Common myeloid progenitor, CD34-positive (primary cell): Measurements from ENCODE around the gene SCTR.
"Not testable (repeated sequence)": the region's sequence is repeated elsewhere in the genome, so short reads cannot be mapped to it uniquely, and the experiment has no call there.

Experiments
- CTCF ChIA-PET: fragments of 350-600 bp; sonication (Branson Sonifier 250); formaldehyde crosslinking; loops from one replicate; lab custom pipeline; 2021; ENCODE audit warnings: antibody characterized with exemption; lab: Charles Lee
- POLR2A ChIA-PET: fragments of 350-600 bp; sonication (Branson Sonifier 250); formaldehyde crosslinking; loops from one replicate; lab custom pipeline; 2021; ENCODE audit warnings: antibody characterized with exemption; lab: Charles Lee
- DNase-seq, 3 donors: peaks; one replicate each; pipeline versions ENCODE4 v3.0.0 to v3.0.0-alpha.2; 2013
- H3K27ac ChIP-seq, 2 experiments: 1 replicate in 1 of 2; 2 replicates in 1 of 2; pipeline ENCODE4 v1.7.0; 2013; ENCODE audit warnings: inconsistent platforms in 2 of 2, low read length in 2 of 2, mild to moderate bottlenecking in 2 of 2, low read depth in 1 of 2, moderate library complexity in 1 of 2; ENCODE audit not compliant: severe bottlenecking in 2 of 2, insufficient read depth in 1 of 2, poor library complexity in 1 of 2
- H3K27me3 ChIP-seq, 5 experiments: replicated peaks in 2 of 5; 1 replicate in 3 of 5; 2 replicates in 2 of 5; pipeline versions ENCODE4 v1.6.1 to v1.7.0; 2013; ENCODE audit warnings: low read length in 4 of 5, mild to moderate bottlenecking in 2 of 5, moderate library complexity in 2 of 5, inconsistent platforms in 1 of 5; ENCODE audit not compliant: insufficient read depth in 5 of 5, control insufficient read depth in 4 of 5
- H3K36me3 ChIP-seq, 4 experiments: 1 replicate in 2 of 4; 2 replicates in 2 of 4; pipeline versions ENCODE4 v1.6.1 to v1.7.0; 2013; ENCODE audit warnings: low read length in 3 of 4, control low read depth in 1 of 4, mild to moderate bottlenecking in 1 of 4; ENCODE audit not compliant: control insufficient read depth in 4 of 4, insufficient read depth in 4 of 4
- H3K4me1 ChIP-seq, 4 experiments: 1 replicate in 3 of 4; 2 replicates in 1 of 4; pipeline versions ENCODE4 v1.6.1 to v1.7.1; 2013; ENCODE audit warnings: low read length in 3 of 4, mild to moderate bottlenecking in 3 of 4, control low read depth in 1 of 4, inconsistent platforms in 1 of 4, moderate library complexity in 1 of 4; ENCODE audit not compliant: control insufficient read depth in 4 of 4, insufficient read depth in 4 of 4; ENCODE audit errors: control extremely low read depth in 1 of 4
- H3K4me3 ChIP-seq, 7 experiments: 1 replicate in 4 of 7; 2 replicates in 3 of 7; pipeline versions ENCODE4 v1.5.1 to v1.7.0; 2013; ENCODE audit warnings: mild to moderate bottlenecking in 7 of 7, low read length in 6 of 7, moderate library complexity in 6 of 7, inconsistent platforms in 2 of 7, low read depth in 2 of 7, control low read depth in 1 of 7; ENCODE audit not compliant: insufficient read depth in 4 of 7, control insufficient read depth in 1 of 7; ENCODE audit errors: extremely low read depth in 1 of 7
- H3K9me3 ChIP-seq, 5 experiments: 1 replicate in 4 of 5; 2 replicates in 1 of 5; pipeline versions ENCODE4 v1.6.1 to v1.7.1; 2013; ENCODE audit warnings: low read length in 4 of 5, mild to moderate bottlenecking in 2 of 5, inconsistent platforms in 1 of 5, low read depth in 1 of 5, moderate library complexity in 1 of 5; ENCODE audit not compliant: control insufficient read depth in 4 of 5, insufficient read depth in 2 of 5; ENCODE audit errors: control extremely low read depth in 1 of 5
- WGBS: methylation state at CpG from one replicate; pipeline ENCODE4 v1.1.5; 2013; ENCODE audit not compliant: insufficient coverage; 5-methylcytosine and 5-hydroxymethylcytosine counted together

The SCTR gene

GRCh38 chr2:119414894-119415293 is 109.4 kb downstream of the SCTR start:
- DNase-seq: peak in 1 of 3 donors; percentile 8
- Histone ChIP-seq H3K4me3 (no peak overlapping the region), H3K27me3 (no peaks in the 10 kb centered on the region), H3K9me3 (peaks cover 0 to 3% (median 0%) of the 10 kb centered on the region in 5 experiments), H3K36me3 (no peaks in the 10 kb centered on the region), H3K27ac (no peak overlapping the region), H3K4me1 (peaks cover 0 to 14% (median 0%) of the 10 kb centered on the region in 4 experiments)
- CTCF ChIA-PET: interaction anchor here (0.8 kb wide), 1 partner anchor 24 kb away, joined by 3 read pairs; no protein-coding TSS in a partner anchor
- POLR2A ChIA-PET: no interaction called here
- no CpG with 5 or more reads among the region's 3 CpGs for WGBS

GRCh38 chr2:119409506-119409905 is 114.8 kb downstream of the SCTR start:
- Histone ChIP-seq H3K27ac (no peak overlapping the region), H3K27me3 (no peaks in the 10 kb centered on the region), H3K9me3 (peaks cover 0 to 3% (median 0%) of the 10 kb centered on the region in 5 experiments), H3K36me3 (no peaks in the 10 kb centered on the region), H3K4me3 (no peak overlapping the region), H3K4me1 (peaks cover 0 to 4% (median 0%) of the 10 kb centered on the region in 4 experiments)
- WGBS: 96% methylated on average over 4 of the region's 4 CpGs
- POLR2A ChIA-PET: no interaction called here
- no peak for DNase-seq
- CTCF ChIA-PET: interaction anchor here (1.0 to 2.5 kb wide), 3 partner anchors 32 to 67 kb away, joined by 3 to 18 read pairs (median 5); no protein-coding TSS in a partner anchor

- H3K4me1 ChIP-seq: no peaks in the 10 kb centered on the region
- 88% methylated on average over 4 of the region's 5 CpGs for WGBS
- no peaks in the 10 kb centered on the region for H3K36me3 ChIP-seq
- H3K4me3 ChIP-seq: no peak overlapping the region
- H3K9me3 ChIP-seq: no peaks in the 10 kb centered on the region
- no peaks in the 10 kb centered on the region for H3K27me3 ChIP-seq
- DNase-seq: no peak
- H3K27ac ChIP-seq: no peak overlapping the region
- POLR2A ChIA-PET: no interaction called here
- CTCF ChIA-PET: interaction anchor here (0.7 to 2.5 kb wide), 7 partner anchors 54 to 1341 kb away, joined by 3 to 18 read pairs (median 4); no protein-coding TSS in a partner anchor
Measured at GRCh38 chr2:119408221-119408619, 116.1 kb downstream of the SCTR start.

- ChIA-PET POLR2A (no interaction called here), CTCF (interaction anchor here (1.2 to 3.5 kb wide), 6 partner anchors 20 to 74 kb away, joined by 3 to 18 read pairs (median 5); no protein-coding TSS in a partner anchor)
- no peak overlapping the region for H3K4me3 ChIP-seq
- H3K27ac ChIP-seq: no peak overlapping the region
- peak; percentile 63 to 76 (median 70) for DNase-seq
- no peaks in the 10 kb centered on the region for H3K9me3 ChIP-seq
- H3K36me3 ChIP-seq: no peaks in the 10 kb centered on the region
- WGBS: 100% methylated on average over 3 of the region's 7 CpGs
- H3K4me1 ChIP-seq: no peaks in the 10 kb centered on the region
- no peaks in the 10 kb centered on the region for H3K27me3 ChIP-seq
Measured at GRCh38 chr2:119407430-119408220, 116.7 kb downstream of the SCTR start.

- CTCF ChIA-PET: interaction anchor here (1.3 to 3.5 kb wide), 7 partner anchors 8 to 256 kb away, joined by 3 to 13 read pairs (median 5); no protein-coding TSS in a partner anchor
Measured at GRCh38 chr2:119405151-119405550, 119.1 kb downstream of the SCTR start.

GRCh38 chr2:119403618-119404017 is 120.7 kb downstream of the SCTR start:
- H3K27me3 ChIP-seq, H3K9me3 ChIP-seq, H3K4me1 ChIP-seq, H3K27ac ChIP-seq, DNase-seq, H3K36me3 ChIP-seq, POLR2A ChIA-PET, H3K4me3 ChIP-seq: not testable (repeated sequence)
- 92% methylated on average over 10 of the region's 12 CpGs for WGBS
- CTCF ChIA-PET: interaction anchor here (1.0 to 1.4 kb wide), 3 partner anchors 19 to 257 kb away, joined by 3 to 5 read pairs (median 3); no protein-coding TSS in a partner anchor

More at GRCh38 chr2:119405151-119405550, 119.1 kb downstream of the SCTR start:
- Histone ChIP-seq H3K4me3 (no peak overlapping the region), H3K9me3 (no peaks in the 10 kb centered on the region), H3K27me3 (no peaks in the 10 kb centered on the region), H3K4me1 (no peaks in the 10 kb centered on the region), H3K36me3 (no peaks in the 10 kb centered on the region), H3K27ac (no peak overlapping the region)
- no peak for DNase-seq
- POLR2A ChIA-PET: no interaction called here
- WGBS: 100% methylated on average over 1 of the region's 2 CpGs
